Upper lobe of left lung (tissue), 6 donors: Measurements from ENCODE around the gene PYGL. TPM values are rescaled to one million over a fixed set of nuclear protein-coding genes. Genes with fewer than 3 reads are reported as not detected.

Source experiments
- ATAC-seq, 2 donors: fragments of 200-7000 bp; cut with Tn5 transposase; one replicate each; pipeline ENCODE4 v1.9.1; 2022; ENCODE audit warnings: mild to moderate bottlenecking in 2 of 2, moderate library complexity in 2 of 2; ENCODE audit not compliant: low FRiP score in 2 of 2
- DNase-seq, 2 donors: peaks; one replicate each; pipeline ENCODE4 v3.0.0-alpha.2; 2019 to 2020
- H3K27ac ChIP-seq, 4 donors: fragments of 200-600 bp; sonication (generic); one replicate each; pipeline ENCODE4 v1.5.1; 2016 to 2019
- H3K27me3 ChIP-seq, 4 donors: fragments of 200-600 bp; sonication (generic); one replicate each; pipeline ENCODE4 v1.5.1; 2017 to 2019
- H3K36me3 ChIP-seq, 4 donors: fragments of 200-600 bp; sonication (generic); one replicate each; pipeline ENCODE4 v1.5.1; 2016 to 2019
- H3K4me1 ChIP-seq, 4 donors: fragments of 200-600 bp; sonication (generic); one replicate each; pipeline ENCODE4 v1.5.1; 2018 to 2019
- H3K4me3 ChIP-seq, 4 donors: fragments of 200-600 bp; sonication (generic); one replicate each; pipeline ENCODE4 v1.5.1; 2017 to 2019; ENCODE audit warnings: mild to moderate bottlenecking in 2 of 4, moderate library complexity in 1 of 4
- H3K9me3 ChIP-seq, 4 donors: fragments of 200-600 bp; sonication (generic); one replicate each; pipeline ENCODE4 v1.5.1; 2018 to 2019
- CTCF ChIP-seq, 6 experiments: fragments of 450-650 bp in 4 of 6; fragments of 200-600 bp in 2 of 6; sonication (generic) in 2 of 6; IDR thresholded peaks; one replicate each; pipeline ENCODE4 v1.5.1; 2016 to 2019; ENCODE audit warnings: antibody characterized with exemption in 6 of 6
- EP300 ChIP-seq, 4 donors: sonication (generic); formaldehyde crosslinking; IDR thresholded peaks; one replicate each; pipeline ENCODE4 v1.5.1; 2017; ENCODE audit warnings: antibody characterized with exemption in 4 of 4, control low read depth in 2 of 4
- POLR2A ChIP-seq, 4 donors: fragments of 450-650 bp; IDR thresholded peaks; one replicate each; pipeline ENCODE4 v1.5.1; 2016 to 2017; ENCODE audit warnings: antibody characterized with exemption in 4 of 4, mild to moderate bottlenecking in 2 of 4
- POLR2AphosphoS5 ChIP-seq, 2 donors: sonication (generic); formaldehyde crosslinking; IDR thresholded peaks; one replicate each; pipeline ENCODE4 v1.5.1; 2017; ENCODE audit warnings: antibody characterized with exemption in 2 of 2
- WGBS, 2 donors: methylation state at CpG; one replicate each; pipeline ENCODE4 v1.1.5; 2017 to 2018; 5-methylcytosine and 5-hydroxymethylcytosine counted together
- total RNA-seq, 6 donors: library from RNA; depleted of rRNA in 4 of 6; stranded (reverse); fragments of >200 nt in 4 of 6; gene quantifications; one replicate each; pipeline versions ENCODE4 v1.1.0 to v1.2.1, GENCODE V29; 2016 to 2021
- donor health status: DM: no; HTN: no; CAD: no; lungs with moderate emphysema.
- donor health status: DM: no; HTN: yes; CAD: no; lungs with severe emphysema.

PYGL gene
- total RNA-seq, 6 donors from 2014 or later = 33.6 to 73.2 (median 55.9) TPM

- Histone ChIP-seq H3K4me1 (no peaks in the 10 kb centered on the region), H3K27ac (no peak overlapping the region), H3K9me3 (no peaks in the 10 kb centered on the region), H3K4me3 (no peak overlapping the region), H3K27me3 (no peaks in the 10 kb centered on the region), H3K36me3 (no peaks in the 10 kb centered on the region)
- TF ChIP-seq CTCF (IDR thresholded peaks at IDR 0.05) = no peak
- no peak for TF ChIP-seq POLR2AphosphoS5 (IDR thresholded peaks at IDR 0.05)
- TF ChIP-seq POLR2A (IDR thresholded peaks at IDR 0.05) = no peak
- TF ChIP-seq EP300 (IDR thresholded peaks at IDR 0.05) = no peak
- 89 to 92% methylated on average over 7 to 11 of the region's 11 CpGs for WGBS, 2 donors
- ATAC-seq (no peak), DNase-seq (peak in 1 of 2 donors; percentile 46)
These were observed 28.5 kb upstream of the PYGL start for GRCh38 chr14:50972734-50973133.

- ATAC-seq (no peak), DNase-seq (no peak)
- Histone ChIP-seq H3K4me3 (no peak overlapping the region), H3K27me3 (no peaks in the 10 kb centered on the region), H3K36me3 (no peaks in the 10 kb centered on the region), H3K9me3 (no peaks in the 10 kb centered on the region), H3K27ac (no peak overlapping the region), H3K4me1 (no peaks in the 10 kb centered on the region)
- WGBS, 2 donors = 86 to 87% methylated on average over 6 of the region's 6 CpGs
- TF ChIP-seq POLR2A (IDR thresholded peaks at IDR 0.05) (no peak), EP300 (IDR thresholded peaks at IDR 0.05) (no peak), CTCF (IDR thresholded peaks at IDR 0.05) (no peak), POLR2AphosphoS5 (IDR thresholded peaks at IDR 0.05) (no peak)
These were observed 26.9 kb upstream of the PYGL start for GRCh38 chr14:50970886-50971781.

GRCh38 chr14:50967790-50968189 lies 23.5 kb upstream of the PYGL start:
- H3K4me1 ChIP-seq = peaks cover 0 to 6% (median 2%) of the 10 kb centered on the region in 4 donors
- no peaks in the 10 kb centered on the region for H3K27me3 ChIP-seq
- DNase-seq (no peak), ATAC-seq (peak; percentile 62 to 69)
- no peaks in the 10 kb centered on the region for H3K36me3 ChIP-seq
- TF ChIP-seq POLR2A (IDR thresholded peaks at IDR 0.05) = no peak
- peak in 1 of 2 donors; percentile 37 for TF ChIP-seq POLR2AphosphoS5 (IDR thresholded peaks at IDR 0.05)
- TF ChIP-seq EP300 (IDR thresholded peaks at IDR 0.05) = no peak
- TF ChIP-seq CTCF (IDR thresholded peaks at IDR 0.05) = no peak
- no peaks in the 10 kb centered on the region for H3K9me3 ChIP-seq
- no peak overlapping the region for H3K4me3 ChIP-seq
- 31 to 40% methylated on average over 2 of the region's 2 CpGs for WGBS, 2 donors
- H3K27ac ChIP-seq = peak overlapping the region; percentile 21 to 69 (median 55)

- peak overlapping the region in 2 of 4 donors; percentile 1 to 69 for H3K27ac ChIP-seq
- no peak overlapping the region for H3K4me3 ChIP-seq
- no peaks in the 10 kb centered on the region for H3K36me3 ChIP-seq
- H3K27me3 ChIP-seq = no peaks in the 10 kb centered on the region
- ATAC-seq = no peak
- DNase-seq = no peak
- WGBS, 2 donors = 47 to 50% methylated on average over 3 of the region's 3 CpGs
- no peaks in the 10 kb centered on the region for H3K9me3 ChIP-seq
- H3K4me1 ChIP-seq = peaks cover 0 to 8% (median 5%) of the 10 kb centered on the region in 4 donors
- TF ChIP-seq POLR2AphosphoS5 (IDR thresholded peaks at IDR 0.05) = no peak
- no peak for TF ChIP-seq POLR2A (IDR thresholded peaks at IDR 0.05)
- no peak for TF ChIP-seq CTCF (IDR thresholded peaks at IDR 0.05)
- TF ChIP-seq EP300 (IDR thresholded peaks at IDR 0.05) = no peak
These were observed 22.8 kb upstream of the PYGL start for GRCh38 chr14:50967103-50967502.
